H1 (cell line): ENCODE results near the gene LPP. TPM values are rescaled to one million over a fixed set of nuclear protein-coding genes. Genes with fewer than 3 reads are reported as not detected.

Experiments used
- CTCF ChIA-PET: fragments of 300-600 bp; sonication (Branson Sonifier 250); formaldehyde crosslinking; loops from one replicate; lab custom pipeline; 2021; ENCODE audit not compliant: partially characterized antibody; lab: Charles Lee
- POLR2A ChIA-PET: fragments of 300-600 bp; sonication (Branson Sonifier 250); formaldehyde crosslinking; loops from one replicate; lab custom pipeline; 2021; ENCODE audit warnings: inconsistent platforms; ENCODE audit not compliant: partially characterized antibody; lab: Charles Lee
- DNase-seq, 2 experiments: peaks; one replicate each; pipeline versions ENCODE4 v3.0.0 to v3.0.0-alpha.2; 2010 to 2022; ENCODE audit warnings: low spot score in 2 of 2, low read depth in 1 of 2, mixed read lengths in 1 of 2
- FAIRE-seq: peaks from 2 replicates; lab custom pipeline; 2011; peaks lifted over from hg19 to GRCh38; lab: Jason Lieb, UNC
- H2AFZ ChIP-seq: 2 replicates; pipeline ENCODE4 v1.8.1; 2012; ENCODE audit warnings: low read length, inconsistent platforms
- H2AK5ac ChIP-seq: 2 replicates; pipeline ENCODE4 v1.6.1; 2013; ENCODE audit warnings: low read depth, low read length
- H2BK120ac ChIP-seq: replicated peaks from 2 replicates; pipeline ENCODE3; 2013; ENCODE audit warnings: low read depth, low read length, inconsistent platforms
- H2BK12ac ChIP-seq: 2 replicates; pipeline ENCODE4 v1.6.1; 2013; ENCODE audit warnings: low read depth, low read length
- H2BK15ac ChIP-seq: 2 replicates; pipeline ENCODE4 v1.6.1; 2013; ENCODE audit warnings: low read length
- H2BK20ac ChIP-seq: 2 replicates; pipeline ENCODE4 v1.6.1; 2013; ENCODE audit warnings: low read length
- H2BK5ac ChIP-seq: 2 replicates; pipeline ENCODE4 v1.6.1; 2013; ENCODE audit warnings: low read depth, low read length
- H3K14ac ChIP-seq: 2 replicates; pipeline ENCODE4 v1.6.1; 2013; ENCODE audit warnings: inconsistent platforms; ENCODE audit not compliant: insufficient read length
- H3K18ac ChIP-seq: 2 replicates; pipeline ENCODE4 v1.6.1; 2013; ENCODE audit warnings: low read length; ENCODE audit errors: extremely low read depth
- H3K23ac ChIP-seq: 2 replicates; pipeline ENCODE4 v1.6.1; 2013; ENCODE audit warnings: inconsistent platforms; ENCODE audit not compliant: insufficient read length
- H3K23me2 ChIP-seq: 2 replicates; pipeline ENCODE4 v1.6.1; 2013; ENCODE audit warnings: low read depth, low read length
- H3K27ac ChIP-seq: 2 replicates; pipeline ENCODE4 v1.6.1; 2011; ENCODE audit warnings: low read depth, low read length, inconsistent platforms
- H3K27me3 ChIP-seq, 4 experiments: replicated peaks in 1 of 4; 1 replicate in 1 of 4; 2 replicates in 3 of 4; pipeline versions ENCODE4 v1.6.1 to v1.8.1; 2011 to 2013; ENCODE audit warnings: low read length in 3 of 4, mild to moderate bottlenecking in 3 of 4, inconsistent platforms in 2 of 4, mixed read lengths in 2 of 4, moderate library complexity in 1 of 4; ENCODE audit not compliant: control insufficient read depth in 3 of 4, insufficient read depth in 3 of 4; ENCODE audit errors: extremely low read depth in 1 of 4
- H3K36me3 ChIP-seq, 4 experiments: 2 replicates each; pipeline versions ENCODE4 v1.6.1 to v1.8.1; 2011 to 2013; ENCODE audit warnings: mild to moderate bottlenecking in 4 of 4, low read length in 3 of 4, moderate library complexity in 2 of 4, control low read depth in 1 of 4, inconsistent platforms in 1 of 4; ENCODE audit not compliant: insufficient read depth in 4 of 4, control insufficient read depth in 2 of 4
- H3K4ac ChIP-seq: replicated peaks from 2 replicates; pipeline ENCODE3; 2013; ENCODE audit warnings: low read length, low read depth, mixed read lengths, inconsistent platforms; ENCODE audit not compliant: insufficient read length
- H3K4me1 ChIP-seq, 4 experiments: replicated peaks in 1 of 4; 1 replicate in 1 of 4; 2 replicates in 3 of 4; pipeline versions ENCODE4 v1.6.1 to v1.8.1; 2011 to 2013; ENCODE audit warnings: low read length in 3 of 4, inconsistent platforms in 2 of 4, mixed read lengths in 1 of 4; ENCODE audit not compliant: insufficient read depth in 4 of 4, control insufficient read depth in 3 of 4
- H3K4me2 ChIP-seq, 2 experiments: 2 replicates each; pipeline versions ENCODE4 v1.6.1 to v1.8.1; 2011 to 2013; ENCODE audit warnings: low read depth in 2 of 2, low read length in 2 of 2, control low read depth in 1 of 2, inconsistent platforms in 1 of 2, mild to moderate bottlenecking in 1 of 2; ENCODE audit not compliant: insufficient read depth in 1 of 2
- H3K4me3 ChIP-seq, 4 experiments: fragments of 200-600, 300-600 bp in 1 of 4; sonication (generic), shearing (Covaris generic), sonication (Bioruptor Twin) in 1 of 4; 2 replicates each; pipeline versions ENCODE4 v1.5.1 to v1.8.1; 2011 to 2016; ENCODE audit warnings: low read length in 4 of 4, low read depth in 3 of 4, control low read depth in 2 of 4, inconsistent platforms in 2 of 4, mild to moderate bottlenecking in 2 of 4, mixed read lengths in 1 of 4, moderate library complexity in 1 of 4; ENCODE audit not compliant: insufficient read depth in 2 of 4; ENCODE audit errors: extremely low read depth in 1 of 4
- H3K56ac ChIP-seq: replicated peaks from 2 replicates; pipeline ENCODE3; 2013; ENCODE audit warnings: low read depth, mild to moderate bottlenecking, mixed read lengths, low read length, inconsistent platforms; ENCODE audit not compliant: insufficient read length
- H3K79me1 ChIP-seq: 2 replicates; pipeline ENCODE4 v1.6.1; 2013; ENCODE audit warnings: low read depth, low read length, control low read depth
- H3K79me2 ChIP-seq, 2 experiments: 2 replicates each; pipeline versions ENCODE4 v1.6.1 to v1.8.1; 2012 to 2013; ENCODE audit warnings: low read length in 2 of 2, mild to moderate bottlenecking in 2 of 2, inconsistent platforms in 1 of 2; ENCODE audit not compliant: insufficient read depth in 2 of 2, control insufficient read depth in 1 of 2
- H3K9ac ChIP-seq, 4 experiments: replicated peaks in 1 of 4; 1 replicate in 1 of 4; 2 replicates in 3 of 4; pipeline versions ENCODE4 v1.6.1 to v1.8.1; 2011 to 2013; ENCODE audit warnings: low read depth in 3 of 4, low read length in 3 of 4, control low read depth in 2 of 4, mild to moderate bottlenecking in 2 of 4, moderate library complexity in 2 of 4, inconsistent platforms in 1 of 4; ENCODE audit errors: extremely low read depth in 1 of 4
- H3K9me3 ChIP-seq, 2 experiments: 2 replicates each; pipeline versions ENCODE4 v1.6.1 to v1.8.1; 2012 to 2013; ENCODE audit warnings: mild to moderate bottlenecking in 2 of 2, moderate library complexity in 2 of 2, control low read depth in 1 of 2, inconsistent platforms in 1 of 2, low read depth in 1 of 2, low read length in 1 of 2, mixed read lengths in 1 of 2; ENCODE audit not compliant: insufficient read depth in 2 of 2
- H4K20me1 ChIP-seq, 2 experiments: replicated peaks in 1 of 2; 2 replicates each; pipeline versions ENCODE3 to v1.8.1; 2011 to 2013; ENCODE audit warnings: inconsistent platforms in 2 of 2, low read length in 2 of 2, mild to moderate bottlenecking in 1 of 2; ENCODE audit not compliant: insufficient read depth in 2 of 2, control insufficient read depth in 1 of 2
- H4K5ac ChIP-seq: 2 replicates; pipeline ENCODE4 v1.6.1; 2013; ENCODE audit warnings: low read length, low read depth, mixed read lengths, inconsistent platforms; ENCODE audit not compliant: insufficient read length
- H4K8ac ChIP-seq: 2 replicates; pipeline ENCODE4 v1.8.0; 2013; ENCODE audit warnings: mild to moderate bottlenecking, moderate library complexity, low read length, inconsistent platforms; ENCODE audit not compliant: insufficient read depth; ENCODE audit errors: extremely low read depth
- H4K91ac ChIP-seq: replicated peaks from 2 replicates; pipeline ENCODE3; 2013; ENCODE audit warnings: low read length, mixed read lengths, inconsistent platforms; ENCODE audit not compliant: insufficient read length
- CBX5 ChIP-seq: fragments of 300-800, 300-1000 bp; sonication (generic); IDR thresholded peaks from 2 replicates; pipeline ENCODE4 v1.7.1; 2016; ENCODE audit warnings: antibody characterized with exemption, low read length, low read depth
- CTCF ChIP-seq, 3 experiments: IDR thresholded peaks; 1 replicate in 2 of 3; 2 replicates in 1 of 3; pipeline versions ENCODE4 v1.5.1 to v1.6.1; 2011; ENCODE audit warnings: low read length in 3 of 3, mild to moderate bottlenecking in 3 of 3, inconsistent platforms in 2 of 3, low read depth in 1 of 3, moderate library complexity in 1 of 3; ENCODE audit not compliant: insufficient read depth in 1 of 3; ENCODE audit errors: control extremely low read depth in 1 of 3
- EP300 ChIP-seq, 2 experiments: IDR thresholded peaks; 1 replicate in 1 of 2; 2 replicates in 1 of 2; pipeline ENCODE4 v1.6.1; 2011 to 2012; ENCODE audit warnings: low read depth in 2 of 2, low read length in 2 of 2, mild to moderate bottlenecking in 2 of 2, borderline replicate concordance in 1 of 2, inconsistent platforms in 1 of 2, moderate library complexity in 1 of 2
- EZH2 ChIP-seq: fragments of 200-600 bp; sonication (generic); IDR thresholded peaks from 2 replicates; pipeline ENCODE4 v1.7.1; 2012; ENCODE audit warnings: low read depth, mild to moderate bottlenecking, moderate library complexity, low read length, inconsistent platforms; ENCODE audit not compliant: severe bottlenecking
- FOSL1 ChIP-seq: IDR thresholded peaks from 2 replicates; pipeline ENCODE4 v1.6.1; 2011; ENCODE audit warnings: mild to moderate bottlenecking, low read depth, low read length, moderate library complexity; ENCODE audit not compliant: insufficient read depth
- HDAC2 ChIP-seq, 2 experiments: fragments of 300-600 bp in 1 of 2; sonication (generic) in 1 of 2; IDR thresholded peaks; 2 replicates each; pipeline ENCODE4 v1.6.1; 2011 to 2012; ENCODE audit warnings: low read depth in 2 of 2, low read length in 2 of 2, mild to moderate bottlenecking in 2 of 2, moderate library complexity in 2 of 2, borderline replicate concordance in 1 of 2, inconsistent platforms in 1 of 2
- SIN3A ChIP-seq, 2 experiments: IDR thresholded peaks in 1 of 2; conservative IDR thresholded peaks in 1 of 2; 2 replicates each; pipeline ENCODE4 v1.6.1; 2011 to 2012; ENCODE audit warnings: low read length in 2 of 2, improper control_type of control experiment in 1 of 2, low read depth in 1 of 2, mild to moderate bottlenecking in 1 of 2
- WGBS, 2 experiments: shearing (Covaris generic) in 1 of 2; methylation state at CpG; one replicate each; pipeline versions ENCODE4 v1.1.6 to v1.1.7; 2013 to 2015; ENCODE audit warnings: low lambda C conversion rate in 2 of 2, mixed read lengths in 2 of 2, inconsistent platforms in 1 of 2, low coverage in 1 of 2, missing lambda C conversion rate in 1 of 2; ENCODE audit not compliant: insufficient replicate concordance in 2 of 2, insufficient coverage in 1 of 2, insufficient read length in 1 of 2; ENCODE audit errors: extremely low coverage in 1 of 2, missing lambda C conversion rate in 1 of 2; 5-methylcytosine and 5-hydroxymethylcytosine counted together
- polyA plus RNA-seq, 7 experiments: library from polyadenylated mRNA; depleted of rRNA in 3 of 7; stranded (reverse) in 5 of 7; unstranded in 2 of 7; fragments of >200 nt in 5 of 7; fragments of 200-250 nt in 2 of 7; gene quantifications; 1 replicate in 5 of 7; 2 replicates in 1 of 7; 4 replicates in 1 of 7; pipeline versions ENCODE4 v1.2.1 to v1.2.3, GENCODE V29; 2011 to 2013; ENCODE audit warnings: missing spikeins in 2 of 7, mixed read lengths in 2 of 7
- total RNA-seq: library from RNA; stranded (reverse); fragmentation: NEBNext Ultra II Directional; extraction: Animal tissue kit (Norgen Biotek cat#: 25700); gene quantifications from 2 replicates; pipeline ENCODE4 v1.2.1, GENCODE V29; 2021
- TF ChIP-seq, protein P1 (sequence below): IDR thresholded peaks from 2 replicates; pipeline ENCODE4 v1.6.1; 2011; ENCODE audit warnings: low read depth, mild to moderate bottlenecking, low read length; ENCODE audit not compliant: insufficient read depth

The LPP gene
- total and polyA plus RNA-seq, 2 of the 8 experiments (the other 6 are each of a cell fraction or from before 2014, with no cell fraction given): 10.0 to 53.3 TPM

DNA sequence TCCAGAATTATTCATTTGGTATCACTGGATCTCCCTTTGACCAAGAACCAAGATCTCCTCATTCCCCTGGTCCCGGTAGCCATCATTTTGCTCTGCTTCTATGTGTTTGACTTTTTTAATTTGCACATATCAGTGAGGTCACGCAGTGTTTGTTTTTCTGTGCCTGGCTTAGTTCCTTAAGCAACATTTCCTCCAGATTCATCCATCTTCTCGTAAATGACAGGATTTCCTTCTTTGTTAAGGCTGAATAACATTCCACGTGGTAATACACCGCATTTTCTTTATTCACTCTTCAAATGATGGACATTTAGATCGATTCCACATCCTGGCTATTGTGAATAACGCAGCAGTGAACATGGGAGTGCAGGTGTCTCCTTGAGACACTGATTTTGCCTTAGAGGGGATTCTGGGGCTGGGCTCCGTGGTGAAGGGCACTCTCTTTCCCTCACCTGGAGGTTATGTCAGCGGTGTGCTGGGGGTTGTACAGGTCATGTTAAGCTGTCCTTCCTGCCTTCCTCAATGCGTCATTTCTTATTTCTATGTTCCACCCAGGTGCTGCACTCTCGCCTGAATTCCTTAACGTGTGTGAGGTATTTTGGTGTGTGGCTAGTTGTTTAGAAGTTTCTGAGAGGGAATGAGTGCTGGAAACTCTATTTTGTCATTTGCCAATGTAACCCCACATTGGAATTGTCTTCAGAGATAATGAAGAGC lies 212.2 kb downstream of the LPP start:
- WGBS, 2 experiments: 91% methylated on average over 12 of the region's 12 CpGs; no CpG with 5 or more reads in 1 of the 2 experiments
- no peak overlapping the region for H3K23ac ChIP-seq
- H3K79me2 ChIP-seq: no peaks in the 10 kb centered on the region
- H3K23me2 ChIP-seq: no peaks in the 10 kb centered on the region
- H3K79me1 ChIP-seq: no peaks in the 10 kb centered on the region
- H2BK15ac ChIP-seq: no peak overlapping the region
- no peak overlapping the region for H4K91ac ChIP-seq
- no peaks in the 10 kb centered on the region for H3K27me3 ChIP-seq
- no peak overlapping the region for H2AFZ ChIP-seq
- no peak overlapping the region for H3K9ac ChIP-seq
- H3K4me3 ChIP-seq: no peak overlapping the region
- H3K36me3 ChIP-seq: no peaks in the 10 kb centered on the region
- no peak overlapping the region for H4K5ac ChIP-seq
- DNase-seq: no peak
- no peaks in the 10 kb centered on the region for H4K20me1 ChIP-seq
- no peak overlapping the region for H3K27ac ChIP-seq
- H3K4ac ChIP-seq: no peak overlapping the region
- no peaks in the 10 kb centered on the region for H3K9me3 ChIP-seq
- no peak overlapping the region for H2AK5ac ChIP-seq
- H3K4me1 ChIP-seq: peaks cover 0 to 4% (median 0%) of the 10 kb centered on the region in 4 experiments; a peak in 1 of 7 replicates
- no peak overlapping the region for H2BK5ac ChIP-seq
- no peak overlapping the region for H2BK20ac ChIP-seq
- ChIA-PET CTCF (interaction anchor here (0.7 to 0.9 kb wide), 2 partner anchors 14 to 112 kb away, joined by 4 to 5 read pairs; no protein-coding TSS in a partner anchor), POLR2A (no interaction called here)
- no peak for FAIRE-seq
- no peak overlapping the region for H4K8ac ChIP-seq
- H3K14ac ChIP-seq: no peak overlapping the region
- no peak overlapping the region for H3K56ac ChIP-seq
- no peak overlapping the region for H3K18ac ChIP-seq
- H2BK12ac ChIP-seq: no peak overlapping the region
- H2BK120ac ChIP-seq: no peak overlapping the region
- no peak overlapping the region for H3K4me2 ChIP-seq
- no peak for TF ChIP-seq EZH2
- no peak for TF ChIP-seq SIN3A (conservative IDR thresholded peaks at IDR 0.05 in 1 of 2, IDR thresholded peaks at IDR 0.05 in 1 of 2; ENCODE audit: low read depth in 1 of 2, low read length in 2 of 2)
- no peak for TF ChIP-seq EP300 (IDR thresholded peaks at IDR 0.05; ENCODE audit: borderline replicate concordance in 1 of 2, low read depth in 2 of 2, low read length in 2 of 2)
- TF ChIP-seq FOSL1: no peak
- TF ChIP-seq HDAC2 (IDR thresholded peaks at IDR 0.05; ENCODE audit: borderline replicate concordance in 1 of 2, low read depth in 2 of 2, low read length in 2 of 2): no peak
- TF ChIP-seq, protein P1, sequence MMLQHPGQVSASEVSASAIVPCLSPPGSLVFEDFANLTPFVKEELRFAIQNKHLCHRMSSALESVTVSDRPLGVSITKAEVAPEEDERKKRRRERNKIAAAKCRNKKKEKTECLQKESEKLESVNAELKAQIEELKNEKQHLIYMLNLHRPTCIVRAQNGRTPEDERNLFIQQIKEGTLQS: no peak
- TF ChIP-seq CTCF (IDR thresholded peaks at IDR 0.05; ENCODE audit: control extremely low read depth in 1 of 3, insufficient read depth in 1 of 3, low read depth in 1 of 3, low read length in 3 of 3): no peak
- no peak for TF ChIP-seq CBX5
